Activated naive CD8-positive, alpha-beta T cell treated with anti-CD3 and anti-CD28 coated beads, Interleukin-2, amount 10 ng/mL, durations not matched to agents 7 days and 5 days (primary cell): ENCODE results near the gene FOXJ2. TPM values are rescaled to one million over a fixed set of nuclear protein-coding genes. Genes with fewer than 3 reads are reported as not detected.
"Not testable (repeated sequence)": the region's sequence is repeated elsewhere in the genome, so short reads cannot be mapped to it uniquely, and the experiment has no call there.

Experiments used
- ATAC-seq: fragments of 150-1000 bp; cut with Tn5 transposase; one replicate; pipeline ENCODE4 v1.10.0; 2021; ENCODE audit warnings: low read depth, moderate library complexity
- POLR2A ChIA-PET: fragments of 350-600 bp; sonication (Branson Sonifier 250); formaldehyde crosslinking; loops from one replicate; lab custom pipeline; 2021; ENCODE audit warnings: antibody characterized with exemption; lab: Charles Lee
- DNase-seq: peaks from one replicate; pipeline ENCODE4 v3.0.0; 2021
- H3K27ac Mint-ChIP-seq: one replicate; pipeline ENCODE4 v1.8.0; 2022; ENCODE audit warnings: mild to moderate bottlenecking, mixed read lengths
- H3K27me3 Mint-ChIP-seq: one replicate; pipeline ENCODE4 v1.8.0; 2022; ENCODE audit warnings: mild to moderate bottlenecking, moderate library complexity, mixed read lengths
- H3K36me3 Mint-ChIP-seq: one replicate; pipeline ENCODE4 v1.8.0; 2021; ENCODE audit warnings: mild to moderate bottlenecking, mixed read lengths
- H3K4me1 Mint-ChIP-seq: one replicate; pipeline ENCODE4 v1.8.0; 2021; ENCODE audit warnings: mixed read lengths
- H3K4me3 Mint-ChIP-seq: one replicate; pipeline ENCODE4 v1.8.0; 2022; ENCODE audit warnings: mild to moderate bottlenecking, moderate library complexity, mixed read lengths
- H3K9me3 Mint-ChIP-seq: one replicate; pipeline ENCODE4 v1.8.0; 2021; ENCODE audit warnings: mixed read lengths
- total RNA-seq, 2 experiments: library from RNA; stranded (reverse); gene quantifications; one replicate each; pipeline ENCODE4 v1.2.3, GENCODE V29; 2021

The FOXJ2 gene
- total RNA-seq, 2 experiments from 2014 or later, result 26.4 to 26.9 TPM

GRCh38 chr12:8011331-8011730 lies 21.2 kb upstream of the FOXJ2 start:
- DNase-seq (no peak), ATAC-seq (no peak)
- no peak overlapping the region for H3K27ac Mint-ChIP-seq
- peaks cover 18% of the 10 kb centered on the region for H3K27me3 Mint-ChIP-seq
- H3K36me3 Mint-ChIP-seq, result no peaks in the 10 kb centered on the region
- H3K9me3 Mint-ChIP-seq, result no peaks in the 10 kb centered on the region
- POLR2A ChIA-PET, result no interaction called here
- no peak overlapping the region for H3K4me3 Mint-ChIP-seq
- no peaks in the 10 kb centered on the region for H3K4me1 Mint-ChIP-seq

GRCh38 chr12:8012651-8013309 lies 19.7 kb upstream of the FOXJ2 start:
- POLR2A ChIA-PET, result no interaction called here
- Mint-ChIP-seq H3K9me3 (no peaks in the 10 kb centered on the region), H3K27ac (no peak overlapping the region), H3K4me3 (no peak overlapping the region), H3K36me3 (no peaks in the 10 kb centered on the region), H3K27me3 (peaks cover 24% of the 10 kb centered on the region), H3K4me1 (no peaks in the 10 kb centered on the region)
- no peak for ATAC-seq
- DNase-seq, result no peak

GRCh38 chr12:8014836-8015235 lies 17.7 kb upstream of the FOXJ2 start:
- POLR2A ChIA-PET, result no interaction called here
- Mint-ChIP-seq H3K4me3 (no peak overlapping the region), H3K27me3 (peaks cover 27% of the 10 kb centered on the region), H3K27ac (no peak overlapping the region), H3K36me3 (no peaks in the 10 kb centered on the region), H3K4me1 (peaks cover 6% of the 10 kb centered on the region), H3K9me3 (no peaks in the 10 kb centered on the region)
- DNase-seq (no peak), ATAC-seq (no peak)

GRCh38 chr12:8018213-8018612 lies 14.3 kb upstream of the FOXJ2 start:
- H3K9me3 Mint-ChIP-seq, H3K27ac Mint-ChIP-seq, DNase-seq, H3K4me1 Mint-ChIP-seq, H3K36me3 Mint-ChIP-seq, ATAC-seq, POLR2A ChIA-PET: not testable (repeated sequence)
- peaks cover 30% of the 10 kb centered on the region for H3K27me3 Mint-ChIP-seq
- peak overlapping the region; percentile 54 for H3K4me3 Mint-ChIP-seq

- Mint-ChIP-seq H3K4me3 (peak overlapping the region; percentile 54), H3K27ac (no peak overlapping the region), H3K27me3 (peaks cover 28% of the 10 kb centered on the region), H3K9me3 (no peaks in the 10 kb centered on the region), H3K4me1 (peaks cover 7% of the 10 kb centered on the region), H3K36me3 (no peaks in the 10 kb centered on the region)
- peak; percentile 82 for ATAC-seq
- POLR2A ChIA-PET, result no interaction called here
- DNase-seq, result peak; percentile 51
Measured at GRCh38 chr12:8018666-8019581, 13.6 kb upstream of the FOXJ2 start.

- peak overlapping the region; percentile 91 for H3K4me3 Mint-ChIP-seq
- H3K36me3 Mint-ChIP-seq, result peaks cover 3% of the 10 kb centered on the region
- H3K27ac Mint-ChIP-seq, result peak overlapping the region; percentile 98
- ATAC-seq (peak; percentile 95), DNase-seq (peak; percentile 85)
- peaks cover 3% of the 10 kb centered on the region for H3K27me3 Mint-ChIP-seq
- no peaks in the 10 kb centered on the region for H3K9me3 Mint-ChIP-seq
- POLR2A ChIA-PET, result interaction anchor here (0.9 to 1.3 kb wide), 6 partner anchors 12 to 163 kb away, joined by 3 to 11 read pairs (median 5); partner anchors contain the start of gene SLC2A3
- H3K4me1 Mint-ChIP-seq, result peaks cover 9% of the 10 kb centered on the region
Measured at GRCh38 chr12:8026291-8026900, 6.1 kb upstream of the FOXJ2 start.

GRCh38 chr12:8027856-8028255 lies 4.7 kb upstream of the FOXJ2 start:
- H3K9me3 Mint-ChIP-seq, result no peaks in the 10 kb centered on the region
- H3K27me3 Mint-ChIP-seq, result peaks cover 3% of the 10 kb centered on the region
- DNase-seq (no peak), ATAC-seq (no peak)
- peaks cover 14% of the 10 kb centered on the region for H3K4me1 Mint-ChIP-seq
- peak overlapping the region; percentile 98 for H3K27ac Mint-ChIP-seq
- H3K4me3 Mint-ChIP-seq, result peak overlapping the region; percentile 41
- POLR2A ChIA-PET, result interaction anchor here (0.8 to 1.3 kb wide), 6 partner anchors 11 to 165 kb away, joined by 3 to 11 read pairs (median 6); no protein-coding TSS in a partner anchor
- peaks cover 3% of the 10 kb centered on the region for H3K36me3 Mint-ChIP-seq

GRCh38 chr12:8028267-8028666 lies 4.2 kb upstream of the FOXJ2 start:
- ATAC-seq (no peak), DNase-seq (no peak)
- Mint-ChIP-seq H3K27me3 (peaks cover 3% of the 10 kb centered on the region), H3K4me3 (peak overlapping the region; percentile 44), H3K9me3 (no peaks in the 10 kb centered on the region), H3K36me3 (peaks cover 3% of the 10 kb centered on the region), H3K27ac (no peak overlapping the region), H3K4me1 (peaks cover 14% of the 10 kb centered on the region)
- POLR2A ChIA-PET, result no interaction called here

- DNase-seq, result no peak
- POLR2A ChIA-PET, result no interaction called here
- H3K27me3 Mint-ChIP-seq, result peaks cover 3% of the 10 kb centered on the region
- no peaks in the 10 kb centered on the region for H3K9me3 Mint-ChIP-seq
- no peak for ATAC-seq
- H3K4me3 Mint-ChIP-seq, result no peak overlapping the region
- H3K36me3 Mint-ChIP-seq, result peaks cover 3% of the 10 kb centered on the region
- peaks cover 27% of the 10 kb centered on the region for H3K4me1 Mint-ChIP-seq
- H3K27ac Mint-ChIP-seq, result no peak overlapping the region
Measured at GRCh38 chr12:8030189-8030588, 2.3 kb upstream of the FOXJ2 start.

- H3K27ac Mint-ChIP-seq, POLR2A ChIA-PET, H3K27me3 Mint-ChIP-seq, H3K9me3 Mint-ChIP-seq, H3K4me3 Mint-ChIP-seq, ATAC-seq, DNase-seq, H3K36me3 Mint-ChIP-seq: not testable (repeated sequence)
- H3K4me1 Mint-ChIP-seq, result peaks cover 30% of the 10 kb centered on the region
Measured at GRCh38 chr12:8031017-8031416, 1.5 kb upstream of the FOXJ2 start.

GRCh38 chr12:8031872-8032241 lies 659 bp upstream of the FOXJ2 start:
- H3K27me3 Mint-ChIP-seq, result peaks cover 3% of the 10 kb centered on the region
- POLR2A ChIA-PET, result interaction anchor here (0.6 to 0.9 kb wide), 5 partner anchors 25 to 183 kb away, joined by 3 to 11 read pairs (median 4); no protein-coding TSS in a partner anchor
- no peak for DNase-seq

GRCh38 chr12:8033153-8034044 lies 883 bp downstream of the FOXJ2 start:
- no peaks in the 10 kb centered on the region for H3K9me3 Mint-ChIP-seq

More at GRCh38 chr12:8031872-8032241, 659 bp upstream of the FOXJ2 start:
- ATAC-seq, result no peak
- Mint-ChIP-seq H3K9me3 (no peaks in the 10 kb centered on the region), H3K36me3 (peaks cover 6% of the 10 kb centered on the region), H3K4me3 (peak overlapping the region; percentile 84), H3K27ac (peak overlapping the region; percentile 77), H3K4me1 (peaks cover 33% of the 10 kb centered on the region)

More at GRCh38 chr12:8033153-8034044, 883 bp downstream of the FOXJ2 start:
- Mint-ChIP-seq H3K4me3 (peak overlapping the region; percentile 86), H3K27me3 (peaks cover 3% of the 10 kb centered on the region), H3K36me3 (peaks cover 8% of the 10 kb centered on the region), H3K27ac (peak overlapping the region; percentile 83), H3K4me1 (peaks cover 42% of the 10 kb centered on the region)
- DNase-seq, result peak; percentile 55
- peak; percentile 21 for ATAC-seq
- POLR2A ChIA-PET, result interaction anchor here (0.9 to 1.0 kb wide), 2 partner anchors 50 to 97 kb away, joined by 3 to 4 read pairs; no protein-coding TSS in a partner anchor
